SK-N-SH (cell line): ENCODE data around the gene ZFAND6.

Experiments
- EZH2phosphoT487 ChIP-seq: fragments of 200-600 bp; sonication (generic); IDR thresholded peaks from 2 replicates; pipeline ENCODE4 v1.6.1; 2017; ENCODE audit warnings: low read depth, mixed run types, mild to moderate bottlenecking, antibody characterized with exemption, moderate library complexity, borderline replicate concordance
- FOSL2 ChIP-seq: IDR thresholded peaks from 2 replicates; pipeline ENCODE4 v1.4.0; 2012; ENCODE audit warnings: low read depth, mild to moderate bottlenecking, moderate library complexity, borderline replicate concordance
- FOXM1 ChIP-seq: IDR thresholded peaks from 2 replicates; pipeline ENCODE4 v1.4.0; 2012; ENCODE audit warnings: low read depth, mild to moderate bottlenecking
- NFIC ChIP-seq: IDR thresholded peaks from 2 replicates; pipeline ENCODE4 v1.4.0; 2012; ENCODE audit warnings: borderline replicate concordance
- POLR2AphosphoS5 ChIP-seq: IDR thresholded peaks from 2 replicates; pipeline ENCODE4 v1.6.1; 2012; ENCODE audit warnings: low read depth, low read length
- RAD21 ChIP-seq: IDR thresholded peaks from 2 replicates; pipeline ENCODE4 v1.6.1; 2012; ENCODE audit warnings: mild to moderate bottlenecking, low read length
- SMC3 ChIP-seq: IDR thresholded peaks from 2 replicates; pipeline ENCODE4 v1.6.1; 2012; ENCODE audit warnings: low read depth, low read length, improper control_type of control experiment
- TCF12 ChIP-seq: IDR thresholded peaks from 2 replicates; pipeline ENCODE4 v1.4.0; 2012
- TEAD4 ChIP-seq: IDR thresholded peaks from 2 replicates; pipeline ENCODE4 v1.4.0; 2012; ENCODE audit warnings: mild to moderate bottlenecking, borderline replicate concordance; ENCODE audit not compliant: insufficient read depth
- TF ChIP-seq, protein P1 (sequence below): fragments of 200-600 bp; sonication (generic); IDR thresholded peaks from 2 replicates; pipeline ENCODE4 v1.6.1; 2017; ENCODE audit warnings: antibody characterized with exemption, mild to moderate bottlenecking, moderate library complexity
- TF ChIP-seq, protein P2 (sequence below): IDR thresholded peaks from 2 replicates; pipeline ENCODE4 v1.4.0; 2012; ENCODE audit warnings: low read depth

DNA sequence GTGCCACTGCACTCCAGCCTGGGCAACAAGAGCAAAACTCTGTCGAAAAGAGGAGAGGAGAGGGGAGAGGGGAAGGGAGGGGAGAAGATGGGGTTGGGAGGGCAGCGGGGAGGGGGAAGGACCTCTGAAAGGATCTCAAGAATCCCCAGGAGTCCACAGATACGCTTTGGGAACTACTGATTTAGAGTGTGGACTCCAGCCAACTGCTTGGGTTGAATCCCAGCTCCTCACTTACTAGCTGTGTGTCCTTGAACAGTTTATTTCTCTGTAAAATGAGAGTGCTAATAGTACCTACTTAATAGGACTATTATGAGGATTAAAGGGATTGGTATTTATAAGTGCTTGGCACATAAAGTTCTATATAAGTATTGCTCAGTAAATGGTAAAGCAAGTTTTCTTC lies 48.3 kb downstream of the ZFAND6 start:
- TF ChIP-seq TEAD4, result no peak
- TF ChIP-seq, protein P1, sequence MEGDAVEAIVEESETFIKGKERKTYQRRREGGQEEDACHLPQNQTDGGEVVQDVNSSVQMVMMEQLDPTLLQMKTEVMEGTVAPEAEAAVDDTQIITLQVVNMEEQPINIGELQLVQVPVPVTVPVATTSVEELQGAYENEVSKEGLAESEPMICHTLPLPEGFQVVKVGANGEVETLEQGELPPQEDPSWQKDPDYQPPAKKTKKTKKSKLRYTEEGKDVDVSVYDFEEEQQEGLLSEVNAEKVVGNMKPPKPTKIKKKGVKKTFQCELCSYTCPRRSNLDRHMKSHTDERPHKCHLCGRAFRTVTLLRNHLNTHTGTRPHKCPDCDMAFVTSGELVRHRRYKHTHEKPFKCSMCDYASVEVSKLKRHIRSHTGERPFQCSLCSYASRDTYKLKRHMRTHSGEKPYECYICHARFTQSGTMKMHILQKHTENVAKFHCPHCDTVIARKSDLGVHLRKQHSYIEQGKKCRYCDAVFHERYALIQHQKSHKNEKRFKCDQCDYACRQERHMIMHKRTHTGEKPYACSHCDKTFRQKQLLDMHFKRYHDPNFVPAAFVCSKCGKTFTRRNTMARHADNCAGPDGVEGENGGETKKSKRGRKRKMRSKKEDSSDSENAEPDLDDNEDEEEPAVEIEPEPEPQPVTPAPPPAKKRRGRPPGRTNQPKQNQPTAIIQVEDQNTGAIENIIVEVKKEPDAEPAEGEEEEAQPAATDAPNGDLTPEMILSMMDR, result no peak
- TF ChIP-seq FOXM1, result no peak
- no peak for TF ChIP-seq FOSL2
- TF ChIP-seq, protein P2, sequence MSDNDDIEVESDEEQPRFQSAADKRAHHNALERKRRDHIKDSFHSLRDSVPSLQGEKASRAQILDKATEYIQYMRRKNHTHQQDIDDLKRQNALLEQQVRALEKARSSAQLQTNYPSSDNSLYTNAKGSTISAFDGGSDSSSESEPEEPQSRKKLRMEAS, result no peak
- TF ChIP-seq RAD21, result no peak
- TF ChIP-seq TCF12, result no peak
- no peak for TF ChIP-seq SMC3
- TF ChIP-seq EZH2phosphoT487, result no peak
- no peak for TF ChIP-seq POLR2AphosphoS5
- no peak for TF ChIP-seq NFIC
